SK-N-MC (cell line): ENCODE data around the gene NAA15.

Source experiments
- DNase-seq: peaks from one replicate; pipeline ENCODE4 v3.0.0-alpha.2; 2011; ENCODE audit warnings: low read depth, low spot score
- H3K27ac ChIP-seq: fragments of 200-600 bp; sonication (generic); 2 replicates; pipeline ENCODE4 v1.5.1; 2016; ENCODE audit warnings: mixed run types
- H3K36me3 ChIP-seq: fragments of 200-600 bp; sonication (generic); 2 replicates; pipeline ENCODE4 v1.6.1; 2017; ENCODE audit warnings: antibody characterized with exemption, low read length, mixed read lengths; ENCODE audit not compliant: insufficient read depth
- H3K4me3 ChIP-seq: fragments of 200-600 bp; sonication (generic); 2 replicates; pipeline ENCODE4 v1.5.1; 2016
- H3K9ac ChIP-seq: fragments of 200-600 bp; sonication (generic); 2 replicates; pipeline ENCODE4 v1.8.0; 2017; ENCODE audit warnings: mixed run types, mixed read lengths; ENCODE audit not compliant: insufficient read length
- H3K9me3 ChIP-seq: fragments of 200-600 bp; sonication (generic); 2 replicates; pipeline ENCODE4 v1.6.1; 2017; ENCODE audit warnings: low read depth, mild to moderate bottlenecking, antibody characterized with exemption, low read length, moderate library complexity, mixed read lengths
- EZH2 ChIP-seq: fragments of 200-600 bp; sonication (generic); IDR thresholded peaks from one replicate; pipeline ENCODE4 v1.6.1; 2017; ENCODE audit warnings: antibody characterized with exemption
- FOXP2 ChIP-seq: optimal IDR thresholded peaks from 2 replicates; pipeline ENCODE3; 2011; ENCODE audit warnings: mild to moderate bottlenecking, moderate library complexity; ENCODE audit not compliant: insufficient read depth; ENCODE audit errors: extremely low read length, control extremely low read depth
- POLR2AphosphoS5 ChIP-seq: IDR thresholded peaks from 2 replicates; pipeline ENCODE4 v1.6.1; 2012; ENCODE audit warnings: mild to moderate bottlenecking, low read depth, low read length, borderline replicate concordance

NAA15 gene

GRCh38 chr4:139469216-139469615 lies 167.9 kb downstream of the NAA15 start:
- no peak overlapping the region for H3K9ac ChIP-seq
- peaks cover 21% of the 10 kb centered on the region for H3K36me3 ChIP-seq
- TF ChIP-seq FOXP2 (no peak), EZH2 (no peak), POLR2AphosphoS5 (no peak)
- peaks cover 6% of the 10 kb centered on the region for H3K9me3 ChIP-seq
- no peak overlapping the region for H3K4me3 ChIP-seq
- DNase-seq, result no peak
- no peak overlapping the region for H3K27ac ChIP-seq
